ENCODE results near the gene CCDC57.

CCDC57 gene

DNA sequence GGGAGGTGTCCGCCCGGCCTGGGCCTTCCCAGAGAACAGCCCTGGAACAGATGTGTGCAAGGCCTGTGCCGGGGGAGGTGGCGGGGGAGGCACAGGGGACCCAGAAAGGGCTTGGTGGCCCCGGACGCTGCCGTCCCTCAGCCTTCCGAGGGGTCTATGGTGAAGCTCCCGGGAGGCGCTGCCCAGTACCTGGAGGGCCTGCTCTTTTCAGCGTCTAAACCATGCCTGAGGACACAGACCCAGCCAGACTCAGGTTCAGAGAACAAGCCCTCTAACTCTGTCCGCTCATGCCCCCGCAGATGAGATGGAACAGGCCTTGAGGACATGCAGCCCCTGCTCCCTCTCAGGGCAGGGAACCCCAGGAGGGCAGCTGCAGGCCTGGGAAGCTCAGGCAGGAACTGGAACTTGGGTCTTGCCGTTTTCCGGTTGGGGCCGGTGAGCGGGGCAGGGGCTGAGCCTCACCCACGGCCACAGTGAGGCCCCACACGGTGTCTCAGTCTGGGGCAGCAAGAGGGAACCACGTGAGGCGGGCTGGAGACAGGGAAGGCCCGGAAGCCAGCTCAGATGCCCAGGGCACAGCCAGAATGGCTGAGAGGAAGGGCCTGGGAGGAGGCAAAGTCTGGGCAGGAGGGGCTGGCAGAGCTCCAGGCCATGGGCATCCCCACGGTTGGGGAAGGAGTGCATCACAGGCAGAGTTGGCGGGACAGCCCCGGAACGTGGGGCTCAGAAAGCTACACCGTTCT is 28.7 kb upstream of the CCDC57 start:
- DNase-seq (ENCODE audit: low read depth): no peak
- TF ChIP-seq, protein P1, sequence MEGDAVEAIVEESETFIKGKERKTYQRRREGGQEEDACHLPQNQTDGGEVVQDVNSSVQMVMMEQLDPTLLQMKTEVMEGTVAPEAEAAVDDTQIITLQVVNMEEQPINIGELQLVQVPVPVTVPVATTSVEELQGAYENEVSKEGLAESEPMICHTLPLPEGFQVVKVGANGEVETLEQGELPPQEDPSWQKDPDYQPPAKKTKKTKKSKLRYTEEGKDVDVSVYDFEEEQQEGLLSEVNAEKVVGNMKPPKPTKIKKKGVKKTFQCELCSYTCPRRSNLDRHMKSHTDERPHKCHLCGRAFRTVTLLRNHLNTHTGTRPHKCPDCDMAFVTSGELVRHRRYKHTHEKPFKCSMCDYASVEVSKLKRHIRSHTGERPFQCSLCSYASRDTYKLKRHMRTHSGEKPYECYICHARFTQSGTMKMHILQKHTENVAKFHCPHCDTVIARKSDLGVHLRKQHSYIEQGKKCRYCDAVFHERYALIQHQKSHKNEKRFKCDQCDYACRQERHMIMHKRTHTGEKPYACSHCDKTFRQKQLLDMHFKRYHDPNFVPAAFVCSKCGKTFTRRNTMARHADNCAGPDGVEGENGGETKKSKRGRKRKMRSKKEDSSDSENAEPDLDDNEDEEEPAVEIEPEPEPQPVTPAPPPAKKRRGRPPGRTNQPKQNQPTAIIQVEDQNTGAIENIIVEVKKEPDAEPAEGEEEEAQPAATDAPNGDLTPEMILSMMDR (IDR thresholded peaks at IDR 0.05; ENCODE audit: low read depth, low read length, missing control alignments): no peak
- no peak overlapping the region for H3K4me3 ChIP-seq (ENCODE audit: low read depth, low read length)

- DNase-seq (ENCODE audit: low read depth): no peak
- no peak overlapping the region for H3K4me3 ChIP-seq (ENCODE audit: low read depth, low read length)
- TF ChIP-seq, protein P1 (IDR thresholded peaks at IDR 0.05; ENCODE audit: low read depth, low read length, missing control alignments): no peak
These were observed 28.0 kb upstream of the CCDC57 start for GRCh38 chr17:82240506-82241182.

- TF ChIP-seq, protein P1 (IDR thresholded peaks at IDR 0.05; ENCODE audit: low read depth, low read length, missing control alignments): no peak
- no peak for DNase-seq (ENCODE audit: low read depth)
- H3K4me3 ChIP-seq (ENCODE audit: low read depth, low read length): no peak overlapping the region
These were observed 27.4 kb upstream of the CCDC57 start for GRCh38 chr17:82239926-82240505.

DNA sequence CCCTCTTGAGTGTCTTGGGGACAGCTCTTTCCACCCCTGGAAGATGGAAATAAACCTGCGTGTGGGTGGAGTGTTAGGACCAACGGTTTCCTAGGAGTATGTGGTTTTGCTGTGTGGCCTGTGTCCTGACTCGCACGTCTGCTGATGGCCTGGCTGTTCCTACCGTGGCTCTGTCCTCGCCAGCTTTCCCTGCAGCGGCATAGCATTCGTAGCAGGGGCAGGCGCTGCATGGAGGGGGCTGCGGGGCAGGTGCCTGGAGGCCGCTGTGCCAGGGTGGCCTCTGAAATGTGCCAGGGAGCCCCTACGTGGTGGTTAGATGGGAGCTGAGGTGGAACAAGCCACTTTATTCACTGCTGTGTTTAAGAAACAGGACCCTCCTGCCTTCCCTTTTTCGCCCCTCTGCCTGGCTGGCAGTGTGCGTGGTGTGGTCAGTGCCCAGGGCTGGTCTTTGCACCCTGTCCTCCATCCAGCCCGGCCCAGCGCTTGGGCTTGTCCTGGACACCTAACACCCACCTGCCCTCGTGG is 26.8 kb upstream of the CCDC57 start:
- DNase-seq (ENCODE audit: low read depth): no peak
- H3K4me3 ChIP-seq (ENCODE audit: low read depth, low read length): no peak overlapping the region
- TF ChIP-seq, protein P1 (IDR thresholded peaks at IDR 0.05; ENCODE audit: low read depth, low read length, missing control alignments): no peak

GRCh38 chr17:82238472-82239201 is 26.0 kb upstream of the CCDC57 start:
- H3K4me3 ChIP-seq (ENCODE audit: low read depth, low read length): no peak overlapping the region
- TF ChIP-seq, protein P1 (IDR thresholded peaks at IDR 0.05; ENCODE audit: low read depth, low read length, missing control alignments): no peak
- DNase-seq (ENCODE audit: low read depth): no peak

DNA sequence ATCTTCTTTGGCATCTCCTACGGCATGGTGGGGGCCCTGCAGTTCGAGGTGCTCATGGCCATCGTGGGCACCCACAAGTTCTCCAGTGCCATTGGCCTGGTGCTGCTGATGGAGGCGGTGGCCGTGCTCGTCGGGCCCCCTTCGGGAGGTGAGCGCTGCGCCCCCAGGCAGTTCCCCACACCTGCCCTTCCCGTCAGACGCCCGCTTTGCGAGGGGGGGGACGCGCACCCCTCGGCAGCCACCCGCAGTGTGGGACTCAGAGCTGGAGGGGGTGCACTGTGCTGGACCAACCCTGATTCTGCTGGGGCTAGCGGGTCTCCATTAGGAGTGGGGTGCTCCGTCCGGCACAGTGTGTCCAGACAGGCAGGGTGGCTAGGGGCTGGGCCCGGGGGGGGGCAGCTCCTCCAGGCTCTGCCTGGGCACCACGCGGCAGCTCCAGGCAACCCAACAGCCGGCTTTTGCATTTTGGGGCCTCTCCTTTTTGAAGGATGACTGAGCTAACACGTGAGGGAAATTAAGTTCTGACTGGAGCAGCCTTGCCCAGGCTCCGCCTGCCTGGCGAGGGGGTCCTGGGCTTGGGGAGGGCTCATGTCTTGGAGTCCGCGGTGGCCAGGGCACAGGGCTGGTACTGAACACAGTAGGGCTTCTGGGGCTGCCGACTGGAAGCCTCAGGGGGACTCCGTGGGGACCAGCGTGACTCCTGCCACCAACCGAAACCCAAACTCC is 25.3 kb upstream of the CCDC57 start:
- TF ChIP-seq, protein P1 (IDR thresholded peaks at IDR 0.05; ENCODE audit: low read depth, low read length, missing control alignments): no peak
- DNase-seq (ENCODE audit: low read depth): no peak
- no peak overlapping the region for H3K4me3 ChIP-seq (ENCODE audit: low read depth, low read length)

Measured in GM12864 (cell line).